HG02642 (cell line): Measurements from ENCODE around the gene PLCB1.
"Not testable (repeated sequence)": the region's sequence is repeated elsewhere in the genome, so short reads cannot be mapped to it uniquely, and the experiment has no call there.

Experiments
- ATAC-seq: cut with Tn5 transposase; IDR thresholded peaks from one replicate; pipeline ENCODE4 v1.9.1; 2021; ENCODE audit warnings: mild to moderate bottlenecking; ENCODE audit not compliant: unreplicated experiment, poor library complexity

The PLCB1 gene

GRCh38 chr20:8357703-8358102, 225.6 kb downstream of the PLCB1 start:
- no peak for ATAC-seq

- ATAC-seq, result no peak
These were observed 228.0 kb downstream of the PLCB1 start for GRCh38 chr20:8360035-8360434.

- no peak for ATAC-seq
These were observed 229.1 kb downstream of the PLCB1 start for GRCh38 chr20:8361006-8361652.

GRCh38 chr20:8361779-8362178, 229.7 kb downstream of the PLCB1 start:
- no peak for ATAC-seq

DNA sequence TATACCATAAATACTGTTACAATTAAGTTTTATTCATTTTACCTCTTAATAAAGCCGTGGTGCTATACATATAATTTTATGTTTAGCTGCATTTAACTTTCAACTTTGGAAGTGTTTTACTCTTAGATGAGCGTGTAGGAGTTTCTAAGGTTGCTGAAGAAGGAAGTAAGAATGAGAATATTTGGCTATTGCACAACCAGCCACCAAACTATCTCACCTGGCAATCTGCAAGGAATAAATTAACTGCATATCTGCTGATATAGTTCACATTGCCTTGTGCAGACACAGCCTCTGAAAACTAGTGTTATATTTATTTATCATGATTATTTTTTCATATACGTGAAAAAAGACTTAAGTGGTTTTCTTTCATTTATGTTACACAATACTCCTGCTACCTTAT, 230.4 kb downstream of the PLCB1 start:
- ATAC-seq, result no peak

GRCh38 chr20:8363970-8364733, 232.1 kb downstream of the PLCB1 start:
- no peak for ATAC-seq

GRCh38 chr20:8364734-8365078, 232.6 kb downstream of the PLCB1 start:
- ATAC-seq, result no peak

DNA sequence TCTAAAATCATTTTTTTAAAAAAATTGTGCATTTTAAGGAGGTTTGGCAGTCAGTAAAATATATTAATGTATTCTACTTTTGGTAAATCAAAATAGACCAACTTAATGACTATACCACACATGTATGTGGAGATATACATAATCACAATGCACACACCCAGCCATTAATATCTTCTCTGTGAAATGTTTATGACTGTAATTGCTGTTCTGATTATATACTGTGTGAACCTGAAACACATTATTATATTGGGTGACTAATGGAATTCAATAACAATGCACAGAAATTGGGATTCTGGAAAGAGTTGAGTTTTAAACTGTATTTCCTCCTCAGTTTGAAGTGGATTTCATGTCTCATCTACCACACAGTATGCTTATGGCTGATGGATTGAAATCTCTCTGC, 233.6 kb downstream of the PLCB1 start:
- no peak for ATAC-seq

DNA sequence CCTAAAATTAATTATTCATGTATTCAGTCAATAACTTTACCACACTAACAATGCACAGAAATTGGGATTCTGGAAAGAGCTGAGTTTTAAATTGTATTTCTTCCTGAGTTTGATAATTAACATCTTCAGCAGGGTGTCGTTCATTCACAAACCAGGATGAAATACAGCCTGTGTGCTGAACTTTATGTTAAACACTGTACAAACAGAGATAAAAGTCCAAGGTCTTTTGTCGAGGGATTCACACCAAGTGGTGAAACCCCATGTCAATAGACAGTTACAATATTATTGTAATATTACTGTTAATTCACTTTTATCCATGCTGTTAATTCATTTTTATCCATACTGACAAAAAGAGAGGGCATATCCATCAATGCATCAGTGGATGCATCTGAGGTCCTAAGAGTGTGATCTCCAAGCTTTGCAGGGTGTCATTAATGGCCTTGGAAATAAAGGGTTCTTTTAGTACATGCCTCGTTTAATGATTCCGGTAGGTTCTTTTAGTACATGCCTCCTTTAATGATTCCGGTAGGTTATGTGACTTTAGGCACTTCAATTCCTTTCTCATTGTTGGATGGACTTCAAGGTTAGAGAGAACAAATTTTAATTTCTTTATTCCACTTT, 234.3 kb downstream of the PLCB1 start:
- no peak for ATAC-seq

DNA sequence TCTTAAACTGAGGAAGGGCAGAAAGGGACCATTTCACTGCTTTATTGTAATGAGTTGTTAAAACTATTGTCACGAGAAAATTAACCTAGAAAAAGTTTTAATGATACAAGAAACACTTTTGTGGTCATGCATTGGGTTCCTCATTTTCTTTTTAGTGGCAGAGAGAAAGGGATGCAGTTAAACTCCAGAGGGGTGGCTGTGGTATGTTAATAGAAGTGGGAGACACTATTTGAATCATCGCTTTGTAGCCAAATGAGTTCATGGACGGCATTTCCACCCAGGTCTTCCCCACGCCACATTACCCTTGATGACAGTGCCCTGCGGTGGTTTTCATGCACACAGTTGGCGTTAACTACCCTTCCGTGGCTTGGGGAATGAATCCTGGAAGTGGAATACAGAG, 235.6 kb downstream of the PLCB1 start:
- ATAC-seq, result no peak

GRCh38 chr20:8368670-8369069, 236.6 kb downstream of the PLCB1 start:
- no peak for ATAC-seq

- ATAC-seq, result no peak
These were observed 237.2 kb downstream of the PLCB1 start for GRCh38 chr20:8369311-8369710.

DNA sequence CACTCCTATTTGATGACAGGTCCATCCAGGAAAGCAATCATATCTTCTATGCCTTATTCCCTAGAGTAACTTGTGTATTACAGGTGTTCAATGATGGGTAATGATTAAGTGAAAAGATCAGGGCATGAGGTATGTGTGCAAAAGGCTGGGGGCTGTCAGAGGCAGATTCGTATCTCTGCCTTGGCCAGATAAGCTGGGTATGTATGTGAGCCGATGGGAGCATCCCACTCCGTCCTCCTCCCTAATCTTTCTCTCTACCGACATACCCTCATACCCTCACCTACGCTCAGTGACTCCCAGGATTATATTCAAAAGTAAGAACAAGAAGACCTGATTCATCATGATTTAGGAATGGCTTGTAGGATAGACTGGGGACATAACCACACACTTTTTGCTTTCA, 238.7 kb downstream of the PLCB1 start:
- no peak for ATAC-seq

DNA sequence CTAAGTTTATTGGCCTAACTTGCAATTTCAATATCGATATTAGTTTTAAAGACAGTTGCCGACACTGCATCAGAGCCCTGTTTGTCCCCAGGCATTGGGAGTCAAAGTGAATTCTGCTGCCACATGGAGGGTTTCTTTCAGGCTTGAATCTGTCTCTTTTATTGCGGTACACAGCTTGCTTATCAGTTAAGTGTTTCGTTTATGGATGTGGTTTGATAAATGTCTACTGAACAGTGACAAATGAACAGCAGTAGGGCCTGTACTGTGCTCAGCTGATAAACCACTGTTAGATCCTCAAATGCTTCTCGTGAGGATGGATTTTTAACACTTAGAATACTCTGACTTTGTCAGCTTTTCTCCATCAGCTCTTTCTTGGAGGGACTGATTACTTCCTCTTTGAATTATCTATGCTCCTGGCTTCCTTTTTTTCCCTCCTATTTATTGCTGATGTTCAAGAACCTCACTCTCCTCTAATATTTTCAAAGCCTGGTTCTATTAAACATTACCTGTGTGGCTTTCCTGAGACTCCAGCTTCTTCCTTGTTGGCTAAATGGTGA, 240.8 kb downstream of the PLCB1 start:
- no peak for ATAC-seq

DNA sequence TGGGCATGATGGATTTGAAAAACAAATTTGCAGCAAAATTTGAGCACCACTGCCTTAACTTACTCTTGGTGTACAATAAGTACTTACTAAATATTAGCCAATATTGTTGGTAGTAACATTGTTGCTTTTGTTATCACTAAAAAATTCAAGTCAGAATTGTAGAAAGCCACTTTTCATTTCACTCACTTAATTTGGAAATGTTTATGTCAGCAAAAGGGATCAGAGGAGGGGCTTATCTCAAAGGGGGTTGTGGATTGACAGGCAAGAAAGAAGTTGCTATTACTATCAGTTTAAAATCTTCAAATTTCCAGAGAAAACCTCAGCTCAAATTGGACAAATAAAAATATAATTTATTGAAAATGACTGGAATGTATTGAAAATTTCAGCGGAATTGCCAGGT, 241.5 kb downstream of the PLCB1 start:
- ATAC-seq, result no peak

DNA sequence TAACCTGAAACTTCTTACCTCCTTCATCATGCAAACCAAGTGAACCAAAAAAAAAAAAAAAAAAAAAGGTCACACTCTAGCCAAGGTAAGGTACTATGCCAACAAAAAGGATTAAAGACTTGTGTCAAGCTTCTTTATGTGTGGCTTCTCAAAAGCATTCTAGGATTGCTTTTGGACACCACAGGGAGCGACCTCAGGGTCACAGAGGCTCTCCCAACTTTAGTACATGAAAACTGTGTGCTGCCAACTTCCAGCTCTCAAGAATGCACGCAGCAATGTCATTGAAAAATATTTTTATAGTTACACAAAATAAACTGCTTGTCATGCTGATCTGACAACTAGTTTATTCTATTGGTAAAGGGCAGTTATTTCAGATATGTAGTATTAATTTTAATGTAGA, 243.8 kb downstream of the PLCB1 start:
- ATAC-seq, result no peak

DNA sequence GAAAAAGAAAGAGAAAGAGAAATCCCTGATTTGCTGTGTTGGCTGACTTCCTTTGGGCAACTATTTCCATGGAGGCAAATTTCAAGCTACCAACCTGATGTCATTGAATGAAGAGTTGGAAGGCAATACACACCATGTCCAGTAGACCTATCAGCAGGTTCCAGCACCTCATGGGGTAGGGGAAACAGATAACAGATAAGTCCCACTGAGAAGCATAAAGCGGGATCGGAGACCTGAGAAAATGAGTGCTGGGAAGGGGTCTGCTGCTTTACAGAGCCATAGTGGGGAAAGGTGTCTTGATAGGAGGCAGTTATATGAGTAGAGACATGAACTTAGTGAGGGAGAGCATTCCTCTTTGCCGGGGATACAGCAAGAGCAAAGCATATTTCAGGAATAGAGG, 244.9 kb downstream of the PLCB1 start:
- no peak for ATAC-seq

- not testable (repeated sequence) for ATAC-seq
These were observed 247.1 kb downstream of the PLCB1 start for GRCh38 chr20:8379125-8379524.

- no peak for ATAC-seq
These were observed 253.2 kb downstream of the PLCB1 start for GRCh38 chr20:8385247-8385646.

GRCh38 chr20:8386991-8387390, 254.9 kb downstream of the PLCB1 start:
- ATAC-seq, result no peak

DNA sequence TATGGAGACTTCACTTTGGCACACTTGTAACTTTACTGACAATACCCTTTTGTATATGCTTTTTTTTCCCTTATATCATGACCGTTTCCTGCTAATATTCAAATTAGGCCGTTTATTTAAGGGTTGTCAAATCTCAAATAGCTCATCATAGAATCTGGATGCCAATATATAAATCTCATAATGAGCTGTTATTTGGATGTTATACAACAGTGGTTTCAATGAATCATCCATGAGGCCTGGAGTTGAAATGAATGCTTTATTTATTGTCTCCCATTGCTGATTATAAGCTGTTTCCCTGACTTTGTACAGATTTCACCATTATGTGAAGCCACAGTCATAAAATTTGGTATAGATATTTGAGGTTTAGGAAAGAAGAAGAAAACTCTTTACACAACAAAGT, 256.1 kb downstream of the PLCB1 start:
- ATAC-seq, result no peak
